Keratinocyte (primary cell): ENCODE data around the gene SNAI3. TPM values are rescaled to one million over a fixed set of nuclear protein-coding genes. Genes with fewer than 3 reads are reported as not detected.
A peak's percentile ranks its signal among the peaks of the same experiment; 100 is the strongest.

Experiments
- DNase-seq: peaks from one replicate; pipeline ENCODE4 v3.0.0-alpha.2; 2011; ENCODE audit warnings: low read depth, missing footprints, low spot score
- FAIRE-seq: peaks from 2 replicates; lab custom pipeline; 2011; peaks lifted over from hg19 to GRCh38; lab: Jason Lieb, UNC
- H2AFZ ChIP-seq: 2 replicates; pipeline ENCODE4 v1.6.0; 2012; ENCODE audit warnings: low read length, control low read depth, inconsistent platforms; ENCODE audit not compliant: control insufficient read depth
- H3K27ac ChIP-seq: 2 replicates; pipeline ENCODE4 v1.5.1; 2011; ENCODE audit warnings: low read length; ENCODE audit not compliant: control insufficient read depth, insufficient read depth
- H3K27me3 ChIP-seq: 3 replicates; pipeline ENCODE4 v1.6.0; 2011; ENCODE audit warnings: low read length; ENCODE audit not compliant: control insufficient read depth, insufficient read depth; ENCODE audit errors: extremely low read depth
- H3K36me3 ChIP-seq, 2 experiments: 2 replicates in 1 of 2; 3 replicates in 1 of 2; pipeline ENCODE4 v1.5.1; 2011; ENCODE audit warnings: low read length in 2 of 2, mild to moderate bottlenecking in 1 of 2; ENCODE audit not compliant: control insufficient read depth in 2 of 2, insufficient read depth in 2 of 2; ENCODE audit errors: extremely low read depth in 1 of 2
- H3K4me1 ChIP-seq: 3 replicates; pipeline ENCODE4 v1.5.1; 2011; ENCODE audit warnings: low read length; ENCODE audit not compliant: control insufficient read depth, insufficient read depth; ENCODE audit errors: extremely low read depth
- H3K4me2 ChIP-seq: 3 replicates; pipeline ENCODE4 v1.6.0; 2011; ENCODE audit warnings: low read depth, low read length; ENCODE audit not compliant: control insufficient read depth, insufficient read depth; ENCODE audit errors: extremely low read depth
- H3K4me3 ChIP-seq, 3 experiments: fragments of 200-600 bp in 1 of 3; sonication (generic) in 1 of 3; 2 replicates in 2 of 3; 3 replicates in 1 of 3; pipeline ENCODE4 v1.5.1; 2011 to 2016; ENCODE audit warnings: low read length in 3 of 3, mild to moderate bottlenecking in 3 of 3, control low read depth in 2 of 3, inconsistent platforms in 1 of 3, low read depth in 1 of 3, mixed read lengths in 1 of 3, mixed run types in 1 of 3, moderate library complexity in 1 of 3; ENCODE audit not compliant: control insufficient read depth in 2 of 3, insufficient read depth in 2 of 3; ENCODE audit errors: extremely low read depth in 1 of 3
- H3K79me2 ChIP-seq: 2 replicates; pipeline ENCODE4 v1.6.0; 2012; ENCODE audit warnings: low read length; ENCODE audit not compliant: control insufficient read depth, insufficient read depth
- H3K9ac ChIP-seq: 3 replicates; pipeline ENCODE4 v1.6.0; 2011; ENCODE audit warnings: low read length; ENCODE audit not compliant: control insufficient read depth, insufficient read depth; ENCODE audit errors: extremely low read depth
- H3K9me1 ChIP-seq: 3 replicates; pipeline ENCODE4 v1.6.0; 2011; ENCODE audit warnings: low read length; ENCODE audit not compliant: control insufficient read depth, insufficient read depth; ENCODE audit errors: extremely low read depth
- H3K9me3 ChIP-seq: 2 replicates; pipeline ENCODE4 v1.5.1; 2012; ENCODE audit warnings: low read depth, low read length; ENCODE audit not compliant: control insufficient read depth
- H4K20me1 ChIP-seq: 3 replicates; pipeline ENCODE4 v1.6.0; 2011; ENCODE audit warnings: low read length; ENCODE audit not compliant: control insufficient read depth, insufficient read depth; ENCODE audit errors: extremely low read depth
- EZH2 ChIP-seq: IDR thresholded peaks from one replicate; pipeline ENCODE4 v1.6.1; 2012; ENCODE audit warnings: inconsistent platforms, mild to moderate bottlenecking, low read length, moderate library complexity
- dilution Hi-C: fragments of 300-500 bp; cut with MboI; formaldehyde crosslinking; loops from one replicate; pipeline ENCODE4 v1.7.0; 2020; ENCODE audit warnings: low sequenced_read_pairs; ENCODE audit not compliant: extremely low pct_ligation_motif_present
- polyA plus RNA-seq, 5 experiments: library from polyadenylated mRNA; depleted of rRNA in 3 of 5; stranded (reverse) in 3 of 5; stranded (forward) in 1 of 5; unstranded in 1 of 5; fragments of >200 nt; gene quantifications; 1 replicate in 1 of 5; 2 replicates in 3 of 5; 3 replicates in 1 of 5; pipeline versions ENCODE4 v1.2.1 to v1.2.3, GENCODE V29; 2011 to 2012; ENCODE audit warnings: missing spikeins in 2 of 5, low read depth in 1 of 5, low replicate concordance in 1 of 5
- TF ChIP-seq, protein P1 (sequence below), 3 experiments: IDR thresholded peaks in 1 of 3; conservative IDR thresholded peaks in 1 of 3; optimal IDR thresholded peaks in 1 of 3; 2 replicates in 2 of 3; 3 replicates in 1 of 3; pipeline versions ENCODE3 to v1.5.1; 2011; ENCODE audit warnings: low read length in 3 of 3, mild to moderate bottlenecking in 3 of 3, moderate library complexity in 2 of 3, control low read depth in 1 of 3, inconsistent platforms in 1 of 3; ENCODE audit not compliant: insufficient read depth in 2 of 3; ENCODE audit errors: extremely low read depth in 1 of 3

SNAI3 gene
- polyA plus RNA-seq, 1 donor (not counting 4 experiments of a cell fraction or from before 2014, with no cell fraction given) = not detected

DNA sequence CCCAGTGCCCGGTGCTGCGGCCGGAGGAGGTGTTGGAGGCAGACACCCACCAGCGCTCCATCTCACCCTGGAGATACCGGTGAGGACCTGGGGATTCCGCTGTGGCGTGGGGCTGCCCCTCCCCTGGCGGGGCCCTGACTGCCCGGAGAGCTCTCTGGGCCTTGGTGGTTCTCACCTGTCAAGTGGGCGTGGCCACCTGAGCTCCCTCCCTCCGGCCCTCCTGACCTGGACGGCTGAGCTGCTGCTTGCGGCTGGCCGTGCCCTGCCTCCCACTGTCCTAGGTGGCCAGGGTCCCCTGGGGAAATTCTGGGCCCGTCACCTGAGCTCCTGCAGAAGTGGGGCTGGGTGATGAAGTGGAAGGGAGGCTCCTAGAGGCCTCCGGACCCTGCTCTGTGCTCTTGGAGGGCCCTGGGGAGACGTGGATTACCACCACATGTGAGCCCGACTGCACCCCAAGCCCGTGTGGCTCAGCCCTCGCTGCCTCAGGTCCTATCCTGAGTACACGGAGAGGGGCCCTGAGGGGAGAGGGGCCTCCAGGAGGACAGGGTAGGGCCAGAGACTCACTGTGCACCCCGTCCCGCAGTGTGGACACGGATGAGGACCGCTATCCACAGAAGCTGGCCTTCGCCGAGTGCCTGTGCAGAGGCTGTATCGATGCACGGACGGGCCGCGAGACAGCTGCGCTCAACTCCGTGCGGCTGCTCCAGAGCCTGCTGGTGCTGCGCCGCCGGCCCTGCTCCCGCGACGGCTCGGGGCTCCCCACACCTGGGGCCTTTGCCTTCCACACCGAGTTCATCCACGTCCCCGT lies 46.9 kb downstream of the SNAI3 start:
- no peak for FAIRE-seq
- dilution Hi-C loops = no loop called here
- H3K9ac ChIP-seq = no peak overlapping the region
- peaks cover 10% of the 10 kb centered on the region for H4K20me1 ChIP-seq
- H3K27me3 ChIP-seq = peaks cover 71% of the 10 kb centered on the region
- peaks cover 20% of the 10 kb centered on the region for H3K4me1 ChIP-seq
- H3K9me3 ChIP-seq = no peaks in the 10 kb centered on the region
- H3K27ac ChIP-seq = no peak overlapping the region
- TF ChIP-seq, protein P1, sequence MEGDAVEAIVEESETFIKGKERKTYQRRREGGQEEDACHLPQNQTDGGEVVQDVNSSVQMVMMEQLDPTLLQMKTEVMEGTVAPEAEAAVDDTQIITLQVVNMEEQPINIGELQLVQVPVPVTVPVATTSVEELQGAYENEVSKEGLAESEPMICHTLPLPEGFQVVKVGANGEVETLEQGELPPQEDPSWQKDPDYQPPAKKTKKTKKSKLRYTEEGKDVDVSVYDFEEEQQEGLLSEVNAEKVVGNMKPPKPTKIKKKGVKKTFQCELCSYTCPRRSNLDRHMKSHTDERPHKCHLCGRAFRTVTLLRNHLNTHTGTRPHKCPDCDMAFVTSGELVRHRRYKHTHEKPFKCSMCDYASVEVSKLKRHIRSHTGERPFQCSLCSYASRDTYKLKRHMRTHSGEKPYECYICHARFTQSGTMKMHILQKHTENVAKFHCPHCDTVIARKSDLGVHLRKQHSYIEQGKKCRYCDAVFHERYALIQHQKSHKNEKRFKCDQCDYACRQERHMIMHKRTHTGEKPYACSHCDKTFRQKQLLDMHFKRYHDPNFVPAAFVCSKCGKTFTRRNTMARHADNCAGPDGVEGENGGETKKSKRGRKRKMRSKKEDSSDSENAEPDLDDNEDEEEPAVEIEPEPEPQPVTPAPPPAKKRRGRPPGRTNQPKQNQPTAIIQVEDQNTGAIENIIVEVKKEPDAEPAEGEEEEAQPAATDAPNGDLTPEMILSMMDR (optimal IDR thresholded peaks at IDR 0.05 in 1 of 3, IDR thresholded peaks at IDR 0.05 in 1 of 3, conservative IDR thresholded peaks at IDR 0.05 in 1 of 3; ENCODE audit: extremely low read depth in 1 of 3, insufficient read depth in 2 of 3, low read length in 3 of 3) = no peak
- peak; percentile 60 for TF ChIP-seq EZH2
- H3K4me3 ChIP-seq = no peak overlapping the region
- DNase-seq = no peak
- H3K9me1 ChIP-seq = peaks cover 2% of the 10 kb centered on the region
- H3K36me3 ChIP-seq = no peaks in the 10 kb centered on the region
- H2AFZ ChIP-seq = no peak overlapping the region
- no peaks in the 10 kb centered on the region for H3K79me2 ChIP-seq
- no peak overlapping the region for H3K4me2 ChIP-seq

DNA sequence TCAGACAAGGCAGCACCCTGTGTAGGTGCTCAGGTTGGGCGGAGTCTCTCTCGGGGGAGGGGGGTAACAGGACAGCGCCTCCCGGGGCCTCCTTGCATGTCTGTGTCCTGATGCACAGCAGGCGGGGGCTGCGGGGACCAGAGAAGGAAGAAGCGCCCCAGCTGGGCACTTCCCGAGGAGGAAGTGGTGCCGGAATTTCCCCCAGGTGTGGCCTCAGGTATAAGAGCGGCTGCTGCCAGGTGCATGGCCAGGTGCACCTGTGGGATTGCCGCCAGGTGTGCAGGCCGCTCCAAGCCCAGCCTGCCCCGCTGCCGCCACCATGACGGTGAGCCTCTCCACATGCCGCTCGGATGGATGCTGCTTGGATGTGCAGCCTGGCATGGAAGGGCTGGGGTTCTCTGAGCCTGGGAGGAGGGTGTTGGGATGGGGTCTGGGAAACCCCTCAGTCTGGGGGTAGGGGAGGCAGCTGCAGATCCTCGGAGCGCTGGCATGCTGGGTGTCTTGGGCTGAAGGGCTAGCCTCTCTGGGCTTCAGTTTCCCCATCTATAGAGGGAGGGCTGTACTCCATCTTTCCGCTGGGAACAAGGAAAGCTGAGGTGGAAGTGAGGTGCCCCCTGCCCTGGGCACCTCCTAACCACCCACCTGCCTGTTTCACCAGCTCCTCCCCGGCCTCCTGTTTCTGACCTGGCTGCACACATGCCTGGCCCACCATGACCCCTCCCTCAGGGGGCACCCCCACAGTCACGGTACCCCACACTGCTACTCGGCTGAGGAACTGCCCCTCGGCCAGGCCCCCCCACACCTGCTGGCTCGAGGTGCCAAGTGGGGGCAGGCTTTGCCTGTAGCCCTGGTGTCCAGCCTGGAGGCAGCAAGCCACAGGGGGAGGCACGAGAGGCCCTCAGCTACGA lies 47.7 kb downstream of the SNAI3 start, which contains the start of gene IL17C:
TSS of gene IL17C (plus strand) at position 250 of the 908 bp plus-strand sequence. CDS start at position 320, 70 bp downstream.
- no peak for FAIRE-seq
- Histone ChIP-seq H3K4me3 (no peak within 1 kb of the TSS), H3K79me2 (no peaks in the 10 kb centered on the region), H3K9me3 (no peaks in the 10 kb centered on the region), H3K27me3 (peaks cover 71% of the 10 kb centered on the region), H3K9me1 (peaks cover 2% of the 10 kb centered on the region), H2AFZ (no peak within 1 kb of the TSS), H3K36me3 (no peaks in the 10 kb centered on the region), H3K27ac (no peak within 1 kb of the TSS), H3K9ac (no peak within 1 kb of the TSS), H4K20me1 (peaks cover 6% of the 10 kb centered on the region), H3K4me2 (no peak within 1 kb of the TSS), H3K4me1 (peaks cover 24% of the 10 kb centered on the region)
- DNase-seq = no peak
- dilution Hi-C loops = no loop called here
- TF ChIP-seq, protein P1 (optimal IDR thresholded peaks at IDR 0.05 in 1 of 3, IDR thresholded peaks at IDR 0.05 in 1 of 3, conservative IDR thresholded peaks at IDR 0.05 in 1 of 3; ENCODE audit: extremely low read depth in 1 of 3, insufficient read depth in 2 of 3, low read length in 3 of 3) = no peak
- TF ChIP-seq EZH2 = no peak
